IMR-90 (cell line): ENCODE data around the gene STAU1. TPM values are rescaled to one million over a fixed set of nuclear protein-coding genes. Genes with fewer than 3 reads are reported as not detected.
A peak's percentile ranks its signal among the peaks of the same experiment; 100 is the strongest.

Source experiments
- ATAC-seq: fragments of 200-7000 bp; cut with Tn5 transposase; 2 replicates; pipeline ENCODE4 v1.9.1; 2020; ENCODE audit warnings: low read depth, mild to moderate bottlenecking, moderate library complexity
- BruUV-seq: library from RNA; stranded (reverse); fragments of 400-500 nt; replicated peaks from 2 replicates; lab custom pipeline; 2021; lab: Mats Ljungman, UMichigan
- CTCF ChIA-PET: fragments of 300-600 bp; formaldehyde crosslinking; extraction: SDS; loops from one replicate; lab custom pipeline; 2021; ENCODE audit warnings: antibody characterized with exemption; lab: Yijun Ruan, JAX
- POLR2A ChIA-PET: fragments of 300-600 bp; sonication (Branson Sonifier 250); formaldehyde crosslinking; loops from one replicate; lab custom pipeline; 2022; ENCODE audit warnings: antibody characterized with exemption; ENCODE audit not compliant: unreplicated experiment; lab: Charles Lee
- DNase-seq: peaks from one replicate; pipeline ENCODE4 v3.0.0; 2013
- H2AFZ ChIP-seq: replicated peaks from 2 replicates; pipeline ENCODE3; 2013; ENCODE audit warnings: low read length, mild to moderate bottlenecking; ENCODE audit not compliant: poor library complexity
- H2AK5ac ChIP-seq: 2 replicates; pipeline ENCODE4 v1.6.1; 2013; ENCODE audit warnings: low read depth, low read length, inconsistent platforms
- H2AK9ac ChIP-seq: replicated peaks from 2 replicates; pipeline ENCODE3; 2013; ENCODE audit warnings: mild to moderate bottlenecking, low read depth, low read length, moderate library complexity; ENCODE audit not compliant: poor library complexity
- H2BK120ac ChIP-seq: 2 replicates; pipeline ENCODE4 v1.6.1; 2013; ENCODE audit warnings: low read depth, low read length, inconsistent platforms
- H2BK15ac ChIP-seq: 3 replicates; pipeline ENCODE4 v1.6.1; 2013; ENCODE audit warnings: low read depth, low read length, inconsistent platforms
- H2BK20ac ChIP-seq: 2 replicates; pipeline ENCODE4 v1.6.1; 2013; ENCODE audit warnings: low read depth, mild to moderate bottlenecking, inconsistent platforms, low read length, moderate library complexity
- H2BK5ac ChIP-seq: 2 replicates; pipeline ENCODE4 v1.6.1; 2013; ENCODE audit warnings: mild to moderate bottlenecking, low read depth, low read length, inconsistent platforms; ENCODE audit not compliant: poor library complexity, severe bottlenecking
- H3K14ac ChIP-seq: replicated peaks from 2 replicates; pipeline ENCODE4 v1.6.1; 2013; ENCODE audit warnings: low read depth, low read length, inconsistent platforms
- H3K18ac ChIP-seq: 2 replicates; pipeline ENCODE4 v1.6.1; 2013; ENCODE audit warnings: low read depth, low read length, control low read depth
- H3K23ac ChIP-seq: 2 replicates; pipeline ENCODE4 v1.6.1; 2013; ENCODE audit warnings: low read depth, low read length, inconsistent platforms
- H3K27ac ChIP-seq: 2 replicates; pipeline ENCODE4 v1.5.1; 2013; ENCODE audit warnings: mild to moderate bottlenecking, control low read depth, low read length; ENCODE audit not compliant: insufficient read depth
- H3K27me3 ChIP-seq: 2 replicates; pipeline ENCODE4 v1.6.1; 2013; ENCODE audit warnings: low read length; ENCODE audit not compliant: control insufficient read depth, insufficient read depth
- H3K36me3 ChIP-seq: 2 replicates; pipeline ENCODE4 v1.6.1; 2013; ENCODE audit warnings: low read length, mixed read lengths; ENCODE audit not compliant: control insufficient read depth, insufficient read depth
- H3K4ac ChIP-seq: 2 replicates; pipeline ENCODE4 v1.6.1; 2013; ENCODE audit warnings: low read depth, low read length, inconsistent platforms
- H3K4me1 ChIP-seq: 2 replicates; pipeline ENCODE4 v1.6.1; 2013; ENCODE audit warnings: low read length, mixed read lengths; ENCODE audit not compliant: control insufficient read depth, insufficient read depth
- H3K4me2 ChIP-seq: 2 replicates; pipeline ENCODE4 v1.6.1; 2013; ENCODE audit warnings: low read depth, mild to moderate bottlenecking, control low read depth, low read length, moderate library complexity
- H3K4me3 ChIP-seq: 2 replicates; pipeline ENCODE4 v1.5.1; 2013; ENCODE audit warnings: low read depth, mild to moderate bottlenecking, control low read depth, low read length, moderate library complexity; ENCODE audit not compliant: insufficient read depth
- H3K56ac ChIP-seq: 2 replicates; pipeline ENCODE4 v1.6.1; 2013; ENCODE audit warnings: low read length, inconsistent platforms; ENCODE audit not compliant: insufficient read depth; ENCODE audit errors: extremely low read depth
- H3K79me1 ChIP-seq, 2 experiments: 2 replicates each; pipeline ENCODE4 v1.6.1; 2013; ENCODE audit warnings: low read length in 2 of 2, inconsistent platforms in 1 of 2, low read depth in 1 of 2
- H3K9ac ChIP-seq: 2 replicates; pipeline ENCODE4 v1.6.1; 2013; ENCODE audit warnings: low read depth, low read length, control low read depth
- H3K9me1 ChIP-seq: 2 replicates; pipeline ENCODE4 v1.6.1; 2013; ENCODE audit warnings: low read length, inconsistent platforms; ENCODE audit not compliant: insufficient read depth
- H3K9me3 ChIP-seq: 2 replicates; pipeline ENCODE4 v1.6.1; 2013; ENCODE audit warnings: low read length; ENCODE audit not compliant: control insufficient read depth, insufficient read depth
- H4K20me1 ChIP-seq: 2 replicates; pipeline ENCODE4 v1.6.1; 2013; ENCODE audit warnings: low read length, inconsistent platforms; ENCODE audit not compliant: insufficient read depth
- H4K5ac ChIP-seq: 2 replicates; pipeline ENCODE4 v1.6.1; 2013; ENCODE audit warnings: mild to moderate bottlenecking, low read depth, low read length, control low read depth
- H4K8ac ChIP-seq, 2 experiments: 2 replicates each; pipeline ENCODE4 v1.6.1; 2013; ENCODE audit warnings: low read depth in 2 of 2, low read length in 2 of 2, control low read depth in 1 of 2, inconsistent platforms in 1 of 2
- H4K91ac ChIP-seq: 2 replicates; pipeline ENCODE4 v1.6.1; 2013; ENCODE audit warnings: low read depth, low read length, inconsistent platforms; ENCODE audit not compliant: insufficient read depth
- BHLHE40 ChIP-seq: fragments of 150-350 bp; IDR thresholded peaks from 2 replicates; pipeline ENCODE4 v1.6.1; 2016; ENCODE audit warnings: mild to moderate bottlenecking, low read depth, low read length
- CEBPB ChIP-seq: IDR thresholded peaks from 2 replicates; pipeline ENCODE4 v1.6.1; 2012; ENCODE audit warnings: low read depth, low read length, improper control_type of control experiment
- CHD1 ChIP-seq: IDR thresholded peaks from 2 replicates; pipeline ENCODE4 v1.6.1; 2012; ENCODE audit warnings: low read depth, low read length, improper control_type of control experiment
- FOS ChIP-seq: fragments of 150-350 bp; IDR thresholded peaks from 2 replicates; pipeline ENCODE4 v1.6.1; 2016; ENCODE audit warnings: low read depth, low read length
- MAFK ChIP-seq: IDR thresholded peaks from 2 replicates; pipeline ENCODE4 v1.6.1; 2012; ENCODE audit warnings: low read depth, low read length, improper control_type of control experiment
- MAZ ChIP-seq: IDR thresholded peaks from 2 replicates; pipeline ENCODE4 v1.6.1; 2012; ENCODE audit warnings: low read depth, mild to moderate bottlenecking, low read length, improper control_type of control experiment, moderate library complexity, borderline replicate concordance
- MXI1 ChIP-seq: IDR thresholded peaks from 2 replicates; pipeline ENCODE4 v1.6.1; 2012; ENCODE audit warnings: low read depth, mild to moderate bottlenecking, low read length, moderate library complexity, borderline replicate concordance
- NFE2L2 ChIP-seq: fragments of 150-350 bp; IDR thresholded peaks from 2 replicates; pipeline ENCODE4 v1.6.1; 2016; ENCODE audit warnings: low read depth, mild to moderate bottlenecking, low read length
- POLR2A ChIP-seq: IDR thresholded peaks from 2 replicates; pipeline ENCODE4 v1.6.1; 2012; ENCODE audit warnings: mild to moderate bottlenecking, low read depth, low read length
- RAD21 ChIP-seq: IDR thresholded peaks from 2 replicates; pipeline ENCODE4 v1.6.1; 2012; ENCODE audit warnings: low read length, improper control_type of control experiment
- RCOR1 ChIP-seq: IDR thresholded peaks from 2 replicates; pipeline ENCODE4 v1.6.1; 2012; ENCODE audit warnings: mild to moderate bottlenecking, low read length, improper control_type of control experiment; ENCODE audit not compliant: insufficient replicate concordance
- RFX5 ChIP-seq: IDR thresholded peaks from 2 replicates; pipeline ENCODE4 v1.8.0; 2012; ENCODE audit warnings: low read depth, mild to moderate bottlenecking, low read length, moderate library complexity
- SMC3 ChIP-seq: fragments of 150-350 bp; IDR thresholded peaks from 2 replicates; pipeline ENCODE4 v1.6.1; 2016; ENCODE audit warnings: low read depth, mild to moderate bottlenecking, antibody characterized with exemption, low read length, moderate library complexity
- WGBS, 2 experiments: methylation state at CpG; one replicate each; pipeline versions ENCODE4 v1.1.5 to v1.1.7; 2013; ENCODE audit warnings: missing lambda C conversion rate in 2 of 2; ENCODE audit not compliant: insufficient read length in 1 of 2; ENCODE audit errors: extremely low coverage in 2 of 2; 5-methylcytosine and 5-hydroxymethylcytosine counted together
- dilution Hi-C: fragments of 300-500 bp; cut with HindIII; formaldehyde crosslinking; loops from one replicate; pipeline ENCODE4 v1.14.3; 2018; ENCODE audit warnings: low sequenced_read_pairs; ENCODE audit not compliant: unreplicated experiment
- in situ Hi-C: fragments of 300-500 bp; cut with MboI; formaldehyde crosslinking; loops from 3 replicates; pipeline ENCODE4 v1.14.3; 2019; ENCODE audit warnings: low sequenced_read_pairs, inconsistent platforms, mixed read lengths
- intact Hi-C: fragments of 100-400 bp; cut with micrococcal nuclease; formaldehyde crosslinking; loops from 2 replicates; pipeline ENCODE4 v1.10.0; 2022
- polyA plus RNA-seq, 3 experiments: library from polyadenylated mRNA; depleted of rRNA; stranded (reverse); fragments of >200 nt; gene quantifications; 2 replicates each; pipeline ENCODE4 v1.2.3, GENCODE V29; 2012; ENCODE audit warnings: low replicate concordance in 1 of 3
- total RNA-seq: library from RNA; depleted of rRNA; stranded (reverse); fragments of >200 nt; gene quantifications from 2 replicates; pipeline ENCODE4 v1.2.3, GENCODE V29; 2012
- TF ChIP-seq, protein P1 (sequence below): conservative IDR thresholded peaks from 2 replicates; pipeline ENCODE4 v1.5.1; 2012; ENCODE audit warnings: mild to moderate bottlenecking, low read depth, low read length, improper control_type of control experiment
- TF ChIP-seq, protein P2 (sequence below): fragments of 150-350 bp; IDR thresholded peaks from 2 replicates; pipeline ENCODE4 v1.6.1; 2017; ENCODE audit warnings: mild to moderate bottlenecking, antibody characterized with exemption, low read length, low read depth
- TF ChIP-seq, protein P3 (sequence below): fragments of 150-350 bp; IDR thresholded peaks from 2 replicates; pipeline ENCODE4 v1.6.1; 2016; ENCODE audit warnings: low read depth, mild to moderate bottlenecking, low read length, moderate library complexity, borderline replicate concordance

Gene STAU1
- total and polyA plus RNA-seq, 2 of the 4 experiments (the other 2 are of a cell fraction), result 35.3 to 50.3 TPM

- BruUV-seq, result no TSS peak
- H2BK20ac ChIP-seq, result no peak overlapping the region
- no peaks in the 10 kb centered on the region for H3K27me3 ChIP-seq
- no peak overlapping the region for H2AK9ac ChIP-seq
- H4K8ac ChIP-seq, result no peak overlapping the region
- no peak overlapping the region for H3K18ac ChIP-seq
- no peak overlapping the region for H2AFZ ChIP-seq
- H2AK5ac ChIP-seq, result no peak overlapping the region
- H2BK15ac ChIP-seq, result no peak overlapping the region
- no peak overlapping the region for H3K27ac ChIP-seq
- peaks cover 61% of the 10 kb centered on the region for H3K36me3 ChIP-seq
- H3K56ac ChIP-seq, result no peak overlapping the region
- POLR2A ChIA-PET, result no interaction called here
- intact Hi-C loops, result no loop called here
- no peaks in the 10 kb centered on the region for H4K20me1 ChIP-seq
- no peak overlapping the region for H3K4ac ChIP-seq
- no peak for DNase-seq
- no peaks in the 10 kb centered on the region for H3K9me1 ChIP-seq
- peaks cover 3% of the 10 kb centered on the region; the same call in 1 of the 2 replicates for H3K4me1 ChIP-seq
- no peak overlapping the region for H4K5ac ChIP-seq
- no peak overlapping the region for H3K4me2 ChIP-seq
- H3K9me3 ChIP-seq, result no peaks in the 10 kb centered on the region
- no peak for ATAC-seq
- TF ChIP-seq, protein P1, sequence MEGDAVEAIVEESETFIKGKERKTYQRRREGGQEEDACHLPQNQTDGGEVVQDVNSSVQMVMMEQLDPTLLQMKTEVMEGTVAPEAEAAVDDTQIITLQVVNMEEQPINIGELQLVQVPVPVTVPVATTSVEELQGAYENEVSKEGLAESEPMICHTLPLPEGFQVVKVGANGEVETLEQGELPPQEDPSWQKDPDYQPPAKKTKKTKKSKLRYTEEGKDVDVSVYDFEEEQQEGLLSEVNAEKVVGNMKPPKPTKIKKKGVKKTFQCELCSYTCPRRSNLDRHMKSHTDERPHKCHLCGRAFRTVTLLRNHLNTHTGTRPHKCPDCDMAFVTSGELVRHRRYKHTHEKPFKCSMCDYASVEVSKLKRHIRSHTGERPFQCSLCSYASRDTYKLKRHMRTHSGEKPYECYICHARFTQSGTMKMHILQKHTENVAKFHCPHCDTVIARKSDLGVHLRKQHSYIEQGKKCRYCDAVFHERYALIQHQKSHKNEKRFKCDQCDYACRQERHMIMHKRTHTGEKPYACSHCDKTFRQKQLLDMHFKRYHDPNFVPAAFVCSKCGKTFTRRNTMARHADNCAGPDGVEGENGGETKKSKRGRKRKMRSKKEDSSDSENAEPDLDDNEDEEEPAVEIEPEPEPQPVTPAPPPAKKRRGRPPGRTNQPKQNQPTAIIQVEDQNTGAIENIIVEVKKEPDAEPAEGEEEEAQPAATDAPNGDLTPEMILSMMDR, result no peak
- TF ChIP-seq, protein P2, sequence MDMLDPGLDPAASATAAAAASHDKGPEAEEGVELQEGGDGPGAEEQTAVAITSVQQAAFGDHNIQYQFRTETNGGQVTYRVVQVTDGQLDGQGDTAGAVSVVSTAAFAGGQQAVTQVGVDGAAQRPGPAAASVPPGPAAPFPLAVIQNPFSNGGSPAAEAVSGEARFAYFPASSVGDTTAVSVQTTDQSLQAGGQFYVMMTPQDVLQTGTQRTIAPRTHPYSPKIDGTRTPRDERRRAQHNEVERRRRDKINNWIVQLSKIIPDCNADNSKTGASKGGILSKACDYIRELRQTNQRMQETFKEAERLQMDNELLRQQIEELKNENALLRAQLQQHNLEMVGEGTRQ, result no peak
- TF ChIP-seq SMC3, result no peak
- no peak for TF ChIP-seq MAZ
- TF ChIP-seq POLR2A, result no peak
- TF ChIP-seq, protein P3, sequence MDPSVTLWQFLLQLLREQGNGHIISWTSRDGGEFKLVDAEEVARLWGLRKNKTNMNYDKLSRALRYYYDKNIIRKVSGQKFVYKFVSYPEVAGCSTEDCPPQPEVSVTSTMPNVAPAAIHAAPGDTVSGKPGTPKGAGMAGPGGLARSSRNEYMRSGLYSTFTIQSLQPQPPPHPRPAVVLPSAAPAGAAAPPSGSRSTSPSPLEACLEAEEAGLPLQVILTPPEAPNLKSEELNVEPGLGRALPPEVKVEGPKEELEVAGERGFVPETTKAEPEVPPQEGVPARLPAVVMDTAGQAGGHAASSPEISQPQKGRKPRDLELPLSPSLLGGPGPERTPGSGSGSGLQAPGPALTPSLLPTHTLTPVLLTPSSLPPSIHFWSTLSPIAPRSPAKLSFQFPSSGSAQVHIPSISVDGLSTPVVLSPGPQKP, result no peak
- TF ChIP-seq BHLHE40, result no peak
- TF ChIP-seq RAD21, result no peak
- no peak for TF ChIP-seq MAFK
- TF ChIP-seq CEBPB, result no peak
- no peak for TF ChIP-seq RFX5
- TF ChIP-seq MXI1, result no peak
- TF ChIP-seq NFE2L2, result no peak
- TF ChIP-seq FOS, result no peak
- TF ChIP-seq CHD1, result no peak
- no peak for TF ChIP-seq RCOR1
- dilution Hi-C loops, result no loop called here
- no peak overlapping the region for H4K91ac ChIP-seq
- H3K9ac ChIP-seq, result no peak overlapping the region
- H3K23ac ChIP-seq, result no peak overlapping the region
- peak overlapping the region; percentile 16 for H2BK5ac ChIP-seq
- H2BK120ac ChIP-seq, result no peak overlapping the region
- no CpG with 5 or more reads among the region's 10 CpGs for whole genome bisulfite sequencing, 2 experiments
- H3K14ac ChIP-seq, result no peak overlapping the region
- in situ Hi-C loops, result no loop called here
- H3K4me3 ChIP-seq, result no peak overlapping the region
- H3K79me1 ChIP-seq, result peaks cover 0 to 2% of the 10 kb centered on the region in 2 experiments; a peak in 1 of 4 replicates
- CTCF ChIA-PET, result no interaction called here
Observed at GRCh38 chr20:49230021-49230420, 41.9 kb upstream of the STAU1 start.
